Stimulated activated CD8-positive, alpha-beta memory T cell treated with anti-CD3 and anti-CD28 coated beads, Interleukin-15, amount 100 ng/mL, for 1 hour (primary cell): ENCODE data around the gene UNC45A.
A peak's percentile ranks its signal among the peaks of the same experiment; 100 is the strongest.
"Not testable (repeated sequence)": the region's sequence is repeated elsewhere in the genome, so short reads cannot be mapped to it uniquely, and the experiment has no call there.

Experiments
- DNase-seq: peaks from one replicate; pipeline ENCODE4 v3.0.0-alpha.2; 2020; ENCODE audit warnings: low read depth

Gene UNC45A

GRCh38 chr15:90902840-90903732 lies 32.0 kb upstream of the UNC45A start, which contains the start of gene MAN2A2:
Gene MAN2A2, plus strand, starts transcription at chr15:90903302. Its CDS starts 906 bp downstream, at chr15:90904208.
- peak; percentile 45 for DNase-seq

GRCh38 chr15:90903733-90904536 lies 31.1 kb upstream of the UNC45A start:
- no peak for DNase-seq

GRCh38 chr15:90904746-90905145 lies 30.3 kb upstream of the UNC45A start:
- DNase-seq, result no peak

GRCh38 chr15:90905306-90906180 lies 29.5 kb upstream of the UNC45A start:
- no peak for DNase-seq

GRCh38 chr15:90906181-90906849 lies 28.8 kb upstream of the UNC45A start:
- DNase-seq, result no peak

GRCh38 chr15:90907051-90907660 lies 27.9 kb upstream of the UNC45A start:
- DNase-seq, result no peak

- no peak for DNase-seq
These were observed 27.1 kb upstream of the UNC45A start for GRCh38 chr15:90907838-90908507.

GRCh38 chr15:90909449-90909848 lies 25.6 kb upstream of the UNC45A start:
- DNase-seq, result not testable (repeated sequence)

- no peak for DNase-seq
These were observed 25.1 kb upstream of the UNC45A start for GRCh38 chr15:90909976-90910375.

- no peak for DNase-seq
These were observed 24.4 kb upstream of the UNC45A start for GRCh38 chr15:90910441-90911301.

- no peak for DNase-seq
These were observed 23.8 kb upstream of the UNC45A start for GRCh38 chr15:90911302-90911623.

GRCh38 chr15:90911906-90912769 lies 22.9 kb upstream of the UNC45A start:
- no peak for DNase-seq

- DNase-seq, result no peak
These were observed 22.4 kb upstream of the UNC45A start for GRCh38 chr15:90912770-90913075.

- no peak for DNase-seq
These were observed 21.6 kb upstream of the UNC45A start for GRCh38 chr15:90913398-90913944.

- no peak for DNase-seq
These were observed 20.6 kb upstream of the UNC45A start for GRCh38 chr15:90914305-90915080.

- DNase-seq, result no peak
These were observed 19.8 kb upstream of the UNC45A start for GRCh38 chr15:90915216-90915807.

- no peak for DNase-seq
These were observed 19.2 kb upstream of the UNC45A start for GRCh38 chr15:90915808-90916440.
